SK-N-SH treated with all-trans-retinoic acid at 6 μM for 48 hours (cell line): Measurements from ENCODE around the gene PRKCSH.

Source experiments
- ATAC-seq: fragments of 200-7000 bp; cut with Tn5 transposase; 3 replicates; pipeline ENCODE4 v1.9.1; 2020; ENCODE audit warnings: mild to moderate bottlenecking, moderate library complexity
- ARNTL ChIP-seq: fragments of 450-650 bp; formaldehyde crosslinking; IDR thresholded peaks from 2 replicates; pipeline ENCODE4 v1.5.0; 2020; ENCODE audit warnings: low read depth, mild to moderate bottlenecking, moderate library complexity, borderline replicate concordance
- BACH2 ChIP-seq: fragments of 250-450 bp; sonication (Bioruptor Pico); IDR thresholded peaks from 2 replicates; pipeline ENCODE4 v1.9.0; 2021; ENCODE audit warnings: mild to moderate bottlenecking, borderline replicate concordance
- CREB5 ChIP-seq: fragments of 250-450 bp; sonication (Bioruptor Pico); IDR thresholded peaks from 2 replicates; pipeline ENCODE4 v1.5.1; 2020; ENCODE audit warnings: low read depth, mild to moderate bottlenecking, moderate library complexity
- CSDC2 ChIP-seq: fragments of 250-450 bp; sonication (Bioruptor Pico); IDR thresholded peaks from 2 replicates; pipeline ENCODE4 v1.5.0; 2020; ENCODE audit warnings: mild to moderate bottlenecking, moderate library complexity
- CSRNP3 ChIP-seq: fragments of 250-450 bp; sonication (Bioruptor Pico); IDR thresholded peaks from 2 replicates; pipeline ENCODE4 v1.5.1; 2021; ENCODE audit warnings: mild to moderate bottlenecking, moderate library complexity
- ESRRG ChIP-seq: fragments of 250-450 bp; sonication (Bioruptor Pico); IDR thresholded peaks from 2 replicates; pipeline ENCODE4 v1.6.1; 2021; ENCODE audit warnings: mild to moderate bottlenecking
- GLIS3 ChIP-seq: fragments of 250-450 bp; sonication (Bioruptor Pico); IDR thresholded peaks from 2 replicates; pipeline ENCODE4 v1.5.0; 2020; ENCODE audit warnings: mild to moderate bottlenecking, moderate library complexity
- ISL1 ChIP-seq: fragments of 250-450 bp; sonication (Bioruptor Pico); IDR thresholded peaks from 2 replicates; pipeline ENCODE4 v2.1.2; 2022; ENCODE audit warnings: mild to moderate bottlenecking, moderate library complexity
- OSR1 ChIP-seq: fragments of 250-450 bp; sonication (Bioruptor Pico); IDR thresholded peaks from 2 replicates; pipeline ENCODE4 v1.8.0; 2022; ENCODE audit warnings: moderate library complexity, mild to moderate bottlenecking, inconsistent platforms
- PATZ1 ChIP-seq: fragments of 250-450 bp; sonication (Bioruptor Pico); IDR thresholded peaks from 2 replicates; pipeline ENCODE4 v1.8.0; 2020; ENCODE audit warnings: mild to moderate bottlenecking, moderate library complexity, borderline replicate concordance
- PPARA ChIP-seq: fragments of 250-450 bp; sonication (Bioruptor Pico); IDR thresholded peaks from 2 replicates; pipeline ENCODE4 v1.5.0; 2020; ENCODE audit warnings: mild to moderate bottlenecking, borderline replicate concordance
- RARB ChIP-seq: fragments of 250-450 bp; sonication (Bioruptor Pico); IDR thresholded peaks from 2 replicates; pipeline ENCODE4 v1.8.0; 2021; ENCODE audit warnings: mild to moderate bottlenecking, moderate library complexity
- SNAI2 ChIP-seq: fragments of 250-450 bp; sonication (Bioruptor Pico); IDR thresholded peaks from 2 replicates; pipeline ENCODE4 v1.5.0; 2020; ENCODE audit warnings: mild to moderate bottlenecking, moderate library complexity
- TOX ChIP-seq: fragments of 250-450 bp; sonication (Bioruptor Pico); IDR thresholded peaks from 2 replicates; pipeline ENCODE4 v1.8.0; 2021; ENCODE audit warnings: mild to moderate bottlenecking, moderate library complexity, borderline replicate concordance
- TSHZ2 ChIP-seq: fragments of 250-450 bp; sonication (Bioruptor Pico); IDR thresholded peaks from 2 replicates; pipeline ENCODE4 v1.5.0; 2020; ENCODE audit warnings: mild to moderate bottlenecking, moderate library complexity
- ZC3H10 ChIP-seq: fragments of 250-450 bp; sonication (Bioruptor Pico); IDR thresholded peaks from 2 replicates; pipeline ENCODE4 v1.5.1; 2021; ENCODE audit warnings: mild to moderate bottlenecking, moderate library complexity
- ZFP3 ChIP-seq: fragments of 250-450 bp; sonication (Bioruptor Pico); IDR thresholded peaks from 2 replicates; pipeline ENCODE4 v1.5.0; 2020; ENCODE audit warnings: mild to moderate bottlenecking, moderate library complexity
- ZFP30 ChIP-seq: fragments of 450-650 bp; formaldehyde crosslinking; IDR thresholded peaks from 2 replicates; pipeline ENCODE4 v1.5.0; 2022; ENCODE audit warnings: mild to moderate bottlenecking, moderate library complexity
- ZNF565 ChIP-seq: fragments of 450-650 bp; formaldehyde crosslinking; conservative IDR thresholded peaks from 2 replicates; pipeline ENCODE4 v1.5.0; 2020; ENCODE audit warnings: low read depth, mild to moderate bottlenecking, moderate library complexity
- ZNF70 ChIP-seq: fragments of 450-650 bp; formaldehyde crosslinking; IDR thresholded peaks from 2 replicates; pipeline ENCODE4 v1.5.0; 2020; ENCODE audit warnings: mild to moderate bottlenecking, moderate library complexity
- ZNF8 ChIP-seq: fragments of 450-650 bp; formaldehyde crosslinking; IDR thresholded peaks from 2 replicates; pipeline ENCODE4 v1.5.0; 2020; ENCODE audit warnings: mild to moderate bottlenecking, moderate library complexity

PRKCSH gene

GRCh38 chr19:11445141-11445540 is 9.7 kb downstream of the PRKCSH start:
- no peak for ATAC-seq
- TF ChIP-seq CSRNP3 (no peak), CREB5 (CRISPR knock-in tag) (no peak), PPARA (CRISPR knock-in tag) (no peak), TSHZ2 (CRISPR knock-in tag) (no peak), ZNF70 (CRISPR knock-in tag) (no peak), ARNTL (no peak), ZNF565 (CRISPR knock-in tag) (no peak), ZFP3 (CRISPR knock-in tag) (no peak), TOX (CRISPR knock-in tag) (no peak), PATZ1 (CRISPR knock-in tag) (no peak), SNAI2 (CRISPR knock-in tag) (no peak), ZC3H10 (CRISPR knock-in tag) (no peak), ZFP30 (no peak), ISL1 (no peak), ZNF8 (CRISPR knock-in tag) (no peak), GLIS3 (CRISPR knock-in tag) (no peak)

GRCh38 chr19:11446271-11446651 is 10.8 kb downstream of the PRKCSH start:
- TF ChIP-seq ZNF565 (CRISPR knock-in tag): no peak
- no peak for TF ChIP-seq ZC3H10 (CRISPR knock-in tag)
- no peak for TF ChIP-seq RARB
- ATAC-seq: no peak

- TF ChIP-seq CREB5 (CRISPR knock-in tag): no peak
- TF ChIP-seq ISL1: no peak
- TF ChIP-seq SNAI2 (CRISPR knock-in tag): no peak
- TF ChIP-seq CSDC2 (CRISPR knock-in tag): no peak
- no peak for TF ChIP-seq ARNTL
- TF ChIP-seq, all 23 proteins: peak for 0
- ATAC-seq: peak; percentile 81
These were observed 11.3 kb downstream of the PRKCSH start for GRCh38 chr19:11446652-11447301.

- no peak for ATAC-seq
- TF ChIP-seq OSR1 (CRISPR knock-in tag) (no peak), CSDC2 (CRISPR knock-in tag) (no peak), TOX (CRISPR knock-in tag) (no peak), ESRRG (CRISPR knock-in tag) (no peak), BACH2 (CRISPR knock-in tag) (no peak), GLIS3 (CRISPR knock-in tag) (no peak), TSHZ2 (CRISPR knock-in tag) (no peak), CREB5 (CRISPR knock-in tag) (no peak)
These were observed 12.2 kb downstream of the PRKCSH start for GRCh38 chr19:11447347-11448262.
